ENCODE results near the gene PTK6.

GRCh38 chr20:63539092-63539430, 1.9 kb upstream of the PTK6 start:
- TF ChIP-seq, protein P1, sequence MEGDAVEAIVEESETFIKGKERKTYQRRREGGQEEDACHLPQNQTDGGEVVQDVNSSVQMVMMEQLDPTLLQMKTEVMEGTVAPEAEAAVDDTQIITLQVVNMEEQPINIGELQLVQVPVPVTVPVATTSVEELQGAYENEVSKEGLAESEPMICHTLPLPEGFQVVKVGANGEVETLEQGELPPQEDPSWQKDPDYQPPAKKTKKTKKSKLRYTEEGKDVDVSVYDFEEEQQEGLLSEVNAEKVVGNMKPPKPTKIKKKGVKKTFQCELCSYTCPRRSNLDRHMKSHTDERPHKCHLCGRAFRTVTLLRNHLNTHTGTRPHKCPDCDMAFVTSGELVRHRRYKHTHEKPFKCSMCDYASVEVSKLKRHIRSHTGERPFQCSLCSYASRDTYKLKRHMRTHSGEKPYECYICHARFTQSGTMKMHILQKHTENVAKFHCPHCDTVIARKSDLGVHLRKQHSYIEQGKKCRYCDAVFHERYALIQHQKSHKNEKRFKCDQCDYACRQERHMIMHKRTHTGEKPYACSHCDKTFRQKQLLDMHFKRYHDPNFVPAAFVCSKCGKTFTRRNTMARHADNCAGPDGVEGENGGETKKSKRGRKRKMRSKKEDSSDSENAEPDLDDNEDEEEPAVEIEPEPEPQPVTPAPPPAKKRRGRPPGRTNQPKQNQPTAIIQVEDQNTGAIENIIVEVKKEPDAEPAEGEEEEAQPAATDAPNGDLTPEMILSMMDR (IDR thresholded peaks at IDR 0.05 in 4 of 5, conservative IDR thresholded peaks at IDR 0.05 in 1 of 5) = no peak
- no peak for TF ChIP-seq POLR2A (IDR thresholded peaks at IDR 0.05)

Measured in gastrocnemius medialis (tissue), 4 donors.